Thyroid gland (tissue), 4 donors: ENCODE data around the gene DCXR. TPM values are rescaled to one million over a fixed set of nuclear protein-coding genes. Genes with fewer than 3 reads are reported as not detected.

Experiments used
- DNase-seq, 2 donors: peaks; one replicate each; pipeline ENCODE4 v3.0.0-alpha.2; 2019
- H3K27ac ChIP-seq, 3 donors: fragments of 200-600 bp; sonication (generic); 1 replicate in 2 of 3; 2 replicates in 1 of 3; pipeline ENCODE4 v1.5.1; 2016 to 2019; ENCODE audit warnings: mild to moderate bottlenecking in 1 of 3, moderate library complexity in 1 of 3
- H3K27me3 ChIP-seq: fragments of 200-600 bp; sonication (generic); one replicate; pipeline ENCODE4 v1.5.1; 2019
- H3K36me3 ChIP-seq, 2 donors: fragments of 200-600 bp; sonication (generic); one replicate each; pipeline ENCODE4 v1.5.1; 2016 to 2019
- H3K4me1 ChIP-seq, 2 donors: fragments of 200-600 bp; sonication (generic); one replicate each; pipeline ENCODE4 v1.5.1; 2017 to 2019
- H3K4me3 ChIP-seq, 3 donors: fragments of 200-600 bp; sonication (generic); replicated peaks in 1 of 3; 1 replicate in 2 of 3; 2 replicates in 1 of 3; pipeline ENCODE4 v1.5.1; 2016; ENCODE audit warnings: mild to moderate bottlenecking in 1 of 3
- H3K9me3 ChIP-seq: fragments of 200-600 bp; sonication (generic); one replicate; pipeline ENCODE4 v1.5.1; 2017
- CTCF ChIP-seq, 6 experiments: fragments of 200-600 bp in 3 of 6; fragments of 450-650 bp in 3 of 6; sonication (generic) in 3 of 6; IDR thresholded peaks; one replicate each; pipeline ENCODE4 v1.5.1; 2016 to 2019; ENCODE audit warnings: antibody characterized with exemption in 6 of 6, mild to moderate bottlenecking in 2 of 6, inconsistent platforms in 1 of 6, moderate library complexity in 1 of 6
- POLR2A ChIP-seq, 2 donors: fragments of 450-650 bp; IDR thresholded peaks; one replicate each; pipeline ENCODE4 v1.6.1; 2017; ENCODE audit warnings: antibody characterized with exemption in 2 of 2, mild to moderate bottlenecking in 2 of 2, moderate library complexity in 1 of 2
- WGBS, 2 donors: methylation state at CpG; one replicate each; pipeline ENCODE4 v1.1.5; 2017; 5-methylcytosine and 5-hydroxymethylcytosine counted together
- intact Hi-C: fragments of 100-400 bp; cut with DNase I; formaldehyde crosslinking; loops from one replicate; pipeline ENCODE4 v1.15.1; 2023
- total RNA-seq, 4 donors: library from RNA; depleted of rRNA; stranded (reverse); fragments of >200 nt; gene quantifications; one replicate each; pipeline ENCODE4 v1.2.3, GENCODE V29; 2016

DCXR gene
- total RNA-seq, 4 donors from 2014 or later: 88.6 to 161 (median 114) TPM

- H3K36me3 ChIP-seq: no peaks in the 10 kb centered on the region
- H3K4me3 ChIP-seq: no peak overlapping the region
- 83 to 86% methylated on average over 12 to 22 of the region's 24 CpGs for WGBS, 2 donors
- intact Hi-C loops: no loop called here
- no peak for TF ChIP-seq POLR2A (IDR thresholded peaks at IDR 0.05)
- TF ChIP-seq CTCF (IDR thresholded peaks at IDR 0.05): no peak
- H3K4me1 ChIP-seq: peaks cover 0 to 13% of the 10 kb centered on the region in 2 donors
- H3K9me3 ChIP-seq: no peaks in the 10 kb centered on the region
- DNase-seq: no peak
- no peak overlapping the region for H3K27ac ChIP-seq
- H3K27me3 ChIP-seq: no peaks in the 10 kb centered on the region
These were observed 30.8 kb downstream of the DCXR start for GRCh38 chr17:82006468-82007227.

- 91 to 92% methylated on average over 29 to 30 of the region's 30 CpGs for WGBS, 2 donors
- no peak overlapping the region for H3K27ac ChIP-seq
- H3K4me3 ChIP-seq: no peak overlapping the region
- intact Hi-C loops: no loop called here
- DNase-seq: no peak
- peaks cover 0 to 13% of the 10 kb centered on the region in 2 donors for H3K4me1 ChIP-seq
- H3K9me3 ChIP-seq: no peaks in the 10 kb centered on the region
- H3K36me3 ChIP-seq: no peaks in the 10 kb centered on the region
- no peaks in the 10 kb centered on the region for H3K27me3 ChIP-seq
- no peak for TF ChIP-seq CTCF (IDR thresholded peaks at IDR 0.05)
- TF ChIP-seq POLR2A (IDR thresholded peaks at IDR 0.05): no peak
These were observed 31.7 kb downstream of the DCXR start for GRCh38 chr17:82005701-82006348.

- H3K27ac ChIP-seq: no peak overlapping the region
- H3K36me3 ChIP-seq: no peaks in the 10 kb centered on the region
- TF ChIP-seq CTCF (IDR thresholded peaks at IDR 0.05): no peak
- no peak for TF ChIP-seq POLR2A (IDR thresholded peaks at IDR 0.05)
- no peaks in the 10 kb centered on the region for H3K9me3 ChIP-seq
- no peaks in the 10 kb centered on the region for H3K27me3 ChIP-seq
- intact Hi-C loops: no loop called here
- H3K4me1 ChIP-seq: peaks cover under 1 to 15% of the 10 kb centered on the region in 2 donors
- DNase-seq: no peak
- H3K4me3 ChIP-seq: no peak overlapping the region
- 87 to 95% methylated on average over 14 to 32 of the region's 41 CpGs for WGBS, 2 donors
These were observed 32.7 kb downstream of the DCXR start for GRCh38 chr17:82004517-82005455.

GRCh38 chr17:82003411-82004381 lies 33.8 kb downstream of the DCXR start:
- no peak overlapping the region for H3K27ac ChIP-seq
- no peaks in the 10 kb centered on the region for H3K36me3 ChIP-seq
- DNase-seq: no peak
- intact Hi-C loops: no loop called here
- no peaks in the 10 kb centered on the region for H3K27me3 ChIP-seq
- 73 to 81% methylated on average over 40 to 49 of the region's 53 CpGs for WGBS, 2 donors
- TF ChIP-seq CTCF (IDR thresholded peaks at IDR 0.05): no peak
- no peak for TF ChIP-seq POLR2A (IDR thresholded peaks at IDR 0.05)
- peaks cover 10 to 25% of the 10 kb centered on the region in 2 donors for H3K4me1 ChIP-seq
- no peak overlapping the region for H3K4me3 ChIP-seq
- H3K9me3 ChIP-seq: no peaks in the 10 kb centered on the region
